Effector memory CD4-positive, alpha-beta T cell (primary cell): Measurements from ENCODE around the gene ZRANB1.

Experiments
- DNase-seq, 3 donors: peaks; one replicate each; pipeline ENCODE4 v3.0.0-alpha.2; 2020
- H3K27ac ChIP-seq: 2 replicates; pipeline ENCODE4 v1.7.0; 2013; ENCODE audit warnings: mild to moderate bottlenecking, low read length, moderate library complexity; ENCODE audit not compliant: insufficient read depth, poor library complexity, severe bottlenecking
- H3K27me3 ChIP-seq: replicated peaks from 2 replicates; pipeline ENCODE4 v1.7.0; 2013; ENCODE audit warnings: mild to moderate bottlenecking, low read length; ENCODE audit not compliant: insufficient read depth, control insufficient read depth, poor library complexity, severe bottlenecking
- H3K36me3 ChIP-seq: 2 replicates; pipeline ENCODE4 v1.7.0; 2013; ENCODE audit warnings: mild to moderate bottlenecking, low read length, moderate library complexity; ENCODE audit not compliant: control insufficient read depth, insufficient read depth
- H3K4me1 ChIP-seq: 2 replicates; pipeline ENCODE4 v1.7.0; 2013; ENCODE audit warnings: low read length, mild to moderate bottlenecking; ENCODE audit not compliant: control insufficient read depth, insufficient read depth, poor library complexity, severe bottlenecking
- H3K4me3 ChIP-seq: 2 replicates; pipeline ENCODE4 v1.7.0; 2013; ENCODE audit warnings: low read length, low read depth, mild to moderate bottlenecking; ENCODE audit not compliant: insufficient read depth, poor library complexity, severe bottlenecking
- H3K9me3 ChIP-seq: 2 replicates; pipeline ENCODE4 v1.7.0; 2013; ENCODE audit warnings: mild to moderate bottlenecking, low read length, moderate library complexity; ENCODE audit not compliant: control insufficient read depth

The ZRANB1 gene

GRCh38 chr10:124943301-124944092 lies 1.6 kb downstream of the ZRANB1 start:
- H3K27ac ChIP-seq, result no peak overlapping the region

GRCh38 chr10:124944982-124945381 lies 3.1 kb downstream of the ZRANB1 start:
- no peak for DNase-seq
- Histone ChIP-seq H3K27ac (no peak overlapping the region), H3K36me3 (peaks cover 14% of the 10 kb centered on the region)

More at GRCh38 chr10:124943301-124944092, 1.6 kb downstream of the ZRANB1 start:
- DNase-seq, result no peak
- no peaks in the 10 kb centered on the region for H3K9me3 ChIP-seq
- peaks cover 14% of the 10 kb centered on the region for H3K36me3 ChIP-seq
- H3K4me3 ChIP-seq, result no peak overlapping the region
- H3K27me3 ChIP-seq, result no peaks in the 10 kb centered on the region
- H3K4me1 ChIP-seq, result no peaks in the 10 kb centered on the region

GRCh38 chr10:124946945-124947344 lies 5.0 kb downstream of the ZRANB1 start:
- no peak for DNase-seq
- no peaks in the 10 kb centered on the region for H3K27me3 ChIP-seq
- no peaks in the 10 kb centered on the region for H3K9me3 ChIP-seq
- H3K4me1 ChIP-seq, result no peaks in the 10 kb centered on the region
- peaks cover 14% of the 10 kb centered on the region for H3K36me3 ChIP-seq
- no peak overlapping the region for H3K27ac ChIP-seq
- H3K4me3 ChIP-seq, result no peak overlapping the region

More at GRCh38 chr10:124944982-124945381, 3.1 kb downstream of the ZRANB1 start:
- Histone ChIP-seq H3K27me3 (no peaks in the 10 kb centered on the region), H3K4me3 (no peak overlapping the region), H3K9me3 (no peaks in the 10 kb centered on the region), H3K4me1 (no peaks in the 10 kb centered on the region)

GRCh38 chr10:124949543-124949942 lies 7.6 kb downstream of the ZRANB1 start:
- no peak for DNase-seq
- Histone ChIP-seq H3K4me3 (no peak overlapping the region), H3K9me3 (no peaks in the 10 kb centered on the region)

GRCh38 chr10:124952123-124952522 lies 10.2 kb downstream of the ZRANB1 start:
- no peak overlapping the region for H3K27ac ChIP-seq
- H3K4me1 ChIP-seq, result no peaks in the 10 kb centered on the region
- peaks cover 4% of the 10 kb centered on the region for H3K36me3 ChIP-seq
- DNase-seq, result no peak
- H3K9me3 ChIP-seq, result no peaks in the 10 kb centered on the region
- no peak overlapping the region for H3K4me3 ChIP-seq
- H3K27me3 ChIP-seq, result no peaks in the 10 kb centered on the region

More at GRCh38 chr10:124949543-124949942, 7.6 kb downstream of the ZRANB1 start:
- Histone ChIP-seq H3K36me3 (peaks cover 9% of the 10 kb centered on the region), H3K27me3 (no peaks in the 10 kb centered on the region), H3K4me1 (no peaks in the 10 kb centered on the region), H3K27ac (no peak overlapping the region)

- no peak for DNase-seq
- no peaks in the 10 kb centered on the region for H3K9me3 ChIP-seq
- peaks cover 4% of the 10 kb centered on the region for H3K36me3 ChIP-seq
- no peaks in the 10 kb centered on the region for H3K27me3 ChIP-seq
- H3K27ac ChIP-seq, result no peak overlapping the region
- H3K4me3 ChIP-seq, result no peak overlapping the region
- H3K4me1 ChIP-seq, result no peaks in the 10 kb centered on the region
Measured at GRCh38 chr10:124953421-124953820, 11.5 kb downstream of the ZRANB1 start.

- H3K36me3 ChIP-seq, result peaks cover 4% of the 10 kb centered on the region
- no peak for DNase-seq
- no peaks in the 10 kb centered on the region for H3K4me1 ChIP-seq
- H3K27ac ChIP-seq, result no peak overlapping the region
- H3K27me3 ChIP-seq, result no peaks in the 10 kb centered on the region
- H3K4me3 ChIP-seq, result no peak overlapping the region
- H3K9me3 ChIP-seq, result no peaks in the 10 kb centered on the region
Measured at GRCh38 chr10:124955243-124955642, 13.3 kb downstream of the ZRANB1 start.

GRCh38 chr10:124955868-124956267 lies 13.9 kb downstream of the ZRANB1 start:
- no peak overlapping the region for H3K27ac ChIP-seq
- H3K4me1 ChIP-seq, result no peaks in the 10 kb centered on the region
- no peaks in the 10 kb centered on the region for H3K27me3 ChIP-seq
- no peak overlapping the region for H3K4me3 ChIP-seq
- no peak for DNase-seq
- no peaks in the 10 kb centered on the region for H3K9me3 ChIP-seq
- H3K36me3 ChIP-seq, result peaks cover 4% of the 10 kb centered on the region

- no peaks in the 10 kb centered on the region for H3K4me1 ChIP-seq
- DNase-seq, result no peak
- H3K4me3 ChIP-seq, result no peak overlapping the region
Measured at GRCh38 chr10:124956764-124957163, 14.8 kb downstream of the ZRANB1 start.

GRCh38 chr10:124957404-124957947 lies 15.6 kb downstream of the ZRANB1 start:
- DNase-seq, result no peak
- no peak overlapping the region for H3K4me3 ChIP-seq
- peaks cover 4% of the 10 kb centered on the region for H3K36me3 ChIP-seq
- H3K27ac ChIP-seq, result no peak overlapping the region
- no peaks in the 10 kb centered on the region for H3K27me3 ChIP-seq
- no peaks in the 10 kb centered on the region for H3K9me3 ChIP-seq
- H3K4me1 ChIP-seq, result no peaks in the 10 kb centered on the region

More at GRCh38 chr10:124956764-124957163, 14.8 kb downstream of the ZRANB1 start:
- Histone ChIP-seq H3K9me3 (no peaks in the 10 kb centered on the region), H3K36me3 (peaks cover 4% of the 10 kb centered on the region), H3K27me3 (no peaks in the 10 kb centered on the region), H3K27ac (no peak overlapping the region)
